H9 (cell line): ENCODE data around the gene DYRK3. TPM values are rescaled to one million over a fixed set of nuclear protein-coding genes. Genes with fewer than 3 reads are reported as not detected.

Experiments
- DNase-seq: peaks from one replicate; pipeline ENCODE4 v3.0.0-alpha.2; 2017
- H2AFZ ChIP-seq: one replicate; pipeline ENCODE4 v1.6.1; 2013; ENCODE audit warnings: mild to moderate bottlenecking, low read length, control low read depth, moderate library complexity
- H2AK5ac ChIP-seq: 2 replicates; pipeline ENCODE4 v1.6.1; 2013; ENCODE audit warnings: low read length, control low read depth, mixed read lengths; ENCODE audit not compliant: insufficient read length
- H2BK120ac ChIP-seq: one replicate; pipeline ENCODE4 v1.6.1; 2013; ENCODE audit warnings: low read depth, mild to moderate bottlenecking, low read length, control low read depth, inconsistent platforms; ENCODE audit not compliant: poor library complexity, severe bottlenecking
- H2BK12ac ChIP-seq: 2 replicates; pipeline ENCODE4 v1.6.1; 2013; ENCODE audit warnings: low read length, control low read depth, mixed read lengths, low read depth; ENCODE audit not compliant: insufficient read length
- H2BK15ac ChIP-seq: 2 replicates; pipeline ENCODE4 v1.6.1; 2013; ENCODE audit warnings: low read depth, low read length, control low read depth
- H2BK20ac ChIP-seq: one replicate; pipeline ENCODE4 v1.6.1; 2013; ENCODE audit warnings: low read depth, mild to moderate bottlenecking, low read length, control low read depth, inconsistent platforms; ENCODE audit not compliant: poor library complexity, severe bottlenecking
- H2BK5ac ChIP-seq: 2 replicates; pipeline ENCODE4 v1.6.1; 2013; ENCODE audit warnings: low read length, control low read depth, mixed read lengths; ENCODE audit not compliant: insufficient read length
- H3K14ac ChIP-seq: 2 replicates; pipeline ENCODE4 v1.6.1; 2013; ENCODE audit warnings: low read length, control low read depth; ENCODE audit not compliant: insufficient read depth
- H3K18ac ChIP-seq: 2 replicates; pipeline ENCODE4 v1.6.1; 2013; ENCODE audit warnings: low read depth, mild to moderate bottlenecking, mixed read lengths, low read length, control low read depth; ENCODE audit not compliant: insufficient read length
- H3K23ac ChIP-seq: 2 replicates; pipeline ENCODE4 v1.6.1; 2013; ENCODE audit warnings: low read length, control low read depth, mixed read lengths, low read depth; ENCODE audit not compliant: insufficient read length
- H3K23me2 ChIP-seq: 2 replicates; pipeline ENCODE4 v1.6.1; 2013; ENCODE audit warnings: low read depth, mild to moderate bottlenecking, mixed read lengths, low read length, control low read depth; ENCODE audit not compliant: insufficient read length, poor library complexity, severe bottlenecking
- H3K27ac ChIP-seq: 2 replicates; pipeline ENCODE4 v1.5.1; 2013; ENCODE audit warnings: low read length, control low read depth, mixed read lengths, low read depth; ENCODE audit not compliant: insufficient read length
- H3K27me3 ChIP-seq: 2 replicates; pipeline ENCODE4 v1.6.1; 2013; ENCODE audit warnings: low read length, control low read depth, inconsistent platforms; ENCODE audit not compliant: insufficient read depth
- H3K4ac ChIP-seq: 2 replicates; pipeline ENCODE4 v1.6.1; 2013; ENCODE audit warnings: low read depth, mild to moderate bottlenecking, control low read depth, inconsistent platforms, low read length, moderate library complexity
- H3K4me1 ChIP-seq: 2 replicates; pipeline ENCODE4 v1.6.1; 2013; ENCODE audit warnings: low read length, control low read depth, inconsistent platforms; ENCODE audit not compliant: insufficient read depth
- H3K4me2 ChIP-seq: 2 replicates; pipeline ENCODE4 v1.6.1; 2013; ENCODE audit warnings: low read length, control low read depth, mixed read lengths; ENCODE audit not compliant: insufficient read length, insufficient read depth
- H3K56ac ChIP-seq: 2 replicates; pipeline ENCODE4 v1.6.1; 2013; ENCODE audit warnings: low read depth, mild to moderate bottlenecking, mixed read lengths, low read length, control low read depth; ENCODE audit not compliant: insufficient read length
- H3K79me1 ChIP-seq: 2 replicates; pipeline ENCODE4 v1.6.1; 2013; ENCODE audit warnings: low read depth, mild to moderate bottlenecking, moderate library complexity, low read length, control low read depth, inconsistent platforms; ENCODE audit not compliant: insufficient read depth, poor library complexity, severe bottlenecking
- H3K79me2 ChIP-seq: 2 replicates; pipeline ENCODE4 v1.6.1; 2013; ENCODE audit warnings: low read length, control low read depth, inconsistent platforms; ENCODE audit not compliant: insufficient read depth
- H3K9ac ChIP-seq: 2 replicates; pipeline ENCODE4 v1.6.1; 2013; ENCODE audit warnings: low read length, control low read depth, mixed read lengths; ENCODE audit not compliant: insufficient read length; ENCODE audit errors: extremely low read depth
- H3K9me3 ChIP-seq: one replicate; pipeline ENCODE4 v1.6.1; 2013; ENCODE audit warnings: low read depth, low read length, inconsistent platforms; ENCODE audit not compliant: control insufficient read depth
- H3T11ph ChIP-seq: one replicate; pipeline ENCODE4 v1.6.1; 2013; ENCODE audit warnings: mild to moderate bottlenecking, low read length, control low read depth, inconsistent platforms
- H4K20me1 ChIP-seq: one replicate; pipeline ENCODE4 v1.6.1; 2013; ENCODE audit not compliant: control insufficient read depth, insufficient read length, insufficient read depth
- H4K5ac ChIP-seq: 2 replicates; pipeline ENCODE4 v1.6.1; 2013; ENCODE audit warnings: low read depth, mild to moderate bottlenecking, mixed read lengths, low read length, control low read depth; ENCODE audit not compliant: insufficient read length
- H4K8ac ChIP-seq: replicated peaks from 2 replicates; pipeline ENCODE4 v1.6.1; 2013; ENCODE audit warnings: low read length, control low read depth, mixed read lengths, low read depth; ENCODE audit not compliant: insufficient read length
- H4K91ac ChIP-seq: 2 replicates; pipeline ENCODE4 v1.6.1; 2013; ENCODE audit warnings: low read depth, mild to moderate bottlenecking, moderate library complexity, mixed read lengths, low read length, control low read depth; ENCODE audit not compliant: insufficient read length
- H3K27ac Mint-ChIP-seq, 3 experiments: 2 replicates in 2 of 3; 3 replicates in 1 of 3; pipeline ENCODE4 v1.8.0; 2020 to 2021; ENCODE audit warnings: mixed read lengths in 3 of 3, mild to moderate bottlenecking in 1 of 3, moderate library complexity in 1 of 3
- H3K27me3 Mint-ChIP-seq: 2 replicates; pipeline ENCODE4 v1.8.0; 2021; ENCODE audit warnings: low read depth, mild to moderate bottlenecking, moderate library complexity, mixed read lengths
- H3K36me3 Mint-ChIP-seq, 3 experiments: 2 replicates in 2 of 3; 3 replicates in 1 of 3; pipeline ENCODE4 v1.8.0; 2020 to 2021; ENCODE audit warnings: low read depth in 3 of 3, mixed read lengths in 3 of 3; ENCODE audit not compliant: insufficient read depth in 1 of 3
- H3K4me1 Mint-ChIP-seq, 2 experiments: 2 replicates each; pipeline ENCODE4 v1.8.0; 2020; ENCODE audit warnings: mixed read lengths in 2 of 2
- H3K4me3 Mint-ChIP-seq, 2 experiments: 2 replicates in 1 of 2; 3 replicates in 1 of 2; pipeline ENCODE4 v1.8.0; 2020 to 2021; ENCODE audit warnings: mild to moderate bottlenecking in 2 of 2, mixed read lengths in 2 of 2, moderate library complexity in 1 of 2
- H3K9me3 Mint-ChIP-seq, 2 experiments: 2 replicates in 1 of 2; 3 replicates in 1 of 2; pipeline ENCODE4 v1.8.0; 2020; ENCODE audit warnings: mild to moderate bottlenecking in 2 of 2, mixed read lengths in 2 of 2, moderate library complexity in 1 of 2
- WGBS: extraction: QIAGEN DNeasy Blood & Tissue Kit; methylation state at CpG from one replicate; pipeline ENCODE4 v1.1.7; 2013; ENCODE audit warnings: missing lambda C conversion rate, low lambda C conversion rate, mixed read lengths; ENCODE audit not compliant: insufficient read length; ENCODE audit errors: extremely low coverage; 5-methylcytosine and 5-hydroxymethylcytosine counted together
- total RNA-seq: library from RNA; stranded (reverse); gene quantifications from 2 replicates; pipeline ENCODE4 v1.2.1, GENCODE V29; 2021
- TF ChIP-seq, protein P1 (sequence below): fragments of 200-600 bp; sonication (generic); conservative IDR thresholded peaks from 3 replicates; pipeline ENCODE4 v1.8.0; 2021; ENCODE audit warnings: antibody characterized with exemption, mild to moderate bottlenecking

The DYRK3 gene
- total RNA-seq, 1 experiment from 2014 or later, result 4.7 TPM

GRCh38 chr1:206690516-206690915 is 55.2 kb downstream of the DYRK3 start:
- peaks cover 8% of the 10 kb centered on the region; the same call in 1 of the 2 replicates for H3K79me2 ChIP-seq
- Mint-ChIP-seq H3K4me3 (no peak overlapping the region), H3K4me1 (peaks cover 75 to 78% of the 10 kb centered on the region in 2 experiments), H3K27ac (no peak overlapping the region), H3K36me3 (peaks cover 0 to 11% (median 5%) of the 10 kb centered on the region in 3 experiments; a peak in 3 of 7 replicates), H3K9me3 (peaks cover 0 to 2% of the 10 kb centered on the region in 2 experiments; a peak in 1 of 5 replicates), H3K27me3 (peaks cover 26% of the 10 kb centered on the region)
- peaks cover 8% of the 10 kb centered on the region for H3K23me2 ChIP-seq
- H2BK5ac ChIP-seq, result no peak overlapping the region
- no CpG with 5 or more reads among the region's 2 CpGs for WGBS
- no peak overlapping the region for H3K27ac ChIP-seq
- H4K8ac ChIP-seq, result no peak overlapping the region
- H4K5ac ChIP-seq, result no peak overlapping the region
- peaks cover 9% of the 10 kb centered on the region; the same call in 1 of the 2 replicates for H3K27me3 ChIP-seq
- no peak overlapping the region for H2BK120ac ChIP-seq
- H2BK15ac ChIP-seq, result no peak overlapping the region
- H3K56ac ChIP-seq, result no peak overlapping the region
- no peak overlapping the region for H3K4ac ChIP-seq
- no peak overlapping the region for H3T11ph ChIP-seq
- H2BK12ac ChIP-seq, result no peak overlapping the region
- no peak overlapping the region for H4K91ac ChIP-seq
- TF ChIP-seq, protein P1, sequence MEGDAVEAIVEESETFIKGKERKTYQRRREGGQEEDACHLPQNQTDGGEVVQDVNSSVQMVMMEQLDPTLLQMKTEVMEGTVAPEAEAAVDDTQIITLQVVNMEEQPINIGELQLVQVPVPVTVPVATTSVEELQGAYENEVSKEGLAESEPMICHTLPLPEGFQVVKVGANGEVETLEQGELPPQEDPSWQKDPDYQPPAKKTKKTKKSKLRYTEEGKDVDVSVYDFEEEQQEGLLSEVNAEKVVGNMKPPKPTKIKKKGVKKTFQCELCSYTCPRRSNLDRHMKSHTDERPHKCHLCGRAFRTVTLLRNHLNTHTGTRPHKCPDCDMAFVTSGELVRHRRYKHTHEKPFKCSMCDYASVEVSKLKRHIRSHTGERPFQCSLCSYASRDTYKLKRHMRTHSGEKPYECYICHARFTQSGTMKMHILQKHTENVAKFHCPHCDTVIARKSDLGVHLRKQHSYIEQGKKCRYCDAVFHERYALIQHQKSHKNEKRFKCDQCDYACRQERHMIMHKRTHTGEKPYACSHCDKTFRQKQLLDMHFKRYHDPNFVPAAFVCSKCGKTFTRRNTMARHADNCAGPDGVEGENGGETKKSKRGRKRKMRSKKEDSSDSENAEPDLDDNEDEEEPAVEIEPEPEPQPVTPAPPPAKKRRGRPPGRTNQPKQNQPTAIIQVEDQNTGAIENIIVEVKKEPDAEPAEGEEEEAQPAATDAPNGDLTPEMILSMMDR, result no peak
- no peaks in the 10 kb centered on the region for H3K9me3 ChIP-seq
- no peak overlapping the region for H2BK20ac ChIP-seq
- H2AFZ ChIP-seq, result no peak overlapping the region
- H3K18ac ChIP-seq, result no peak overlapping the region
- H3K9ac ChIP-seq, result no peak overlapping the region
- H3K4me2 ChIP-seq, result no peak overlapping the region
- peaks cover 9% of the 10 kb centered on the region for H3K79me1 ChIP-seq
- no peak overlapping the region for H3K14ac ChIP-seq
- H3K23ac ChIP-seq, result no peak overlapping the region
- no peaks in the 10 kb centered on the region for H4K20me1 ChIP-seq
- no peak for DNase-seq
- no peak overlapping the region for H2AK5ac ChIP-seq
- peaks cover 21% of the 10 kb centered on the region; the same call in 1 of the 2 replicates for H3K4me1 ChIP-seq
